CD4-positive, alpha-beta memory T cell (primary cell): ENCODE results near the gene RINT1. TPM values are rescaled to one million over a fixed set of nuclear protein-coding genes. Genes with fewer than 3 reads are reported as not detected.

Source experiments
- CTCF ChIA-PET: fragments of 350-600 bp; sonication (Branson Sonifier 250); formaldehyde crosslinking; loops from one replicate; lab custom pipeline; 2021; ENCODE audit warnings: inconsistent platforms; ENCODE audit not compliant: partially characterized antibody; lab: Charles Lee
- POLR2A ChIA-PET: fragments of 350-600 bp; sonication (Branson Sonifier 250); formaldehyde crosslinking; loops from one replicate; lab custom pipeline; 2021; ENCODE audit not compliant: partially characterized antibody; lab: Charles Lee
- DNase-seq, 5 donors: peaks; one replicate each; pipeline versions ENCODE4 v3.0.0 to v3.0.0-alpha.2; 2020 to 2022; ENCODE audit warnings: mixed read lengths in 1 of 5
- H3K27ac ChIP-seq: one replicate; pipeline ENCODE4 v1.7.0; 2013; ENCODE audit warnings: low read depth, low read length
- H3K27me3 ChIP-seq: 2 replicates; pipeline ENCODE4 v1.7.0; 2013; ENCODE audit warnings: mild to moderate bottlenecking, low read length, moderate library complexity; ENCODE audit not compliant: insufficient read depth
- H3K36me3 ChIP-seq: 2 replicates; pipeline ENCODE4 v1.7.0; 2013; ENCODE audit warnings: mild to moderate bottlenecking, low read length, moderate library complexity; ENCODE audit not compliant: insufficient read depth
- H3K4me1 ChIP-seq: 2 replicates; pipeline ENCODE4 v1.7.0; 2013; ENCODE audit warnings: mild to moderate bottlenecking, low read length, moderate library complexity; ENCODE audit not compliant: insufficient read depth
- H3K4me3 ChIP-seq, 2 donors: one replicate each; pipeline ENCODE4 v1.7.0; 2013; ENCODE audit warnings: low read length in 2 of 2, mild to moderate bottlenecking in 1 of 2
- H3K9me3 ChIP-seq, 2 donors: one replicate each; pipeline ENCODE4 v1.7.0; 2013; ENCODE audit warnings: low read length in 2 of 2, control low read depth in 1 of 2; ENCODE audit not compliant: control insufficient read depth in 1 of 2
- H3K27ac Mint-ChIP-seq, 7 donors: one replicate each; pipeline ENCODE4 v1.8.0; 2020 to 2021; ENCODE audit warnings: mixed read lengths in 7 of 7, mild to moderate bottlenecking in 6 of 7, inconsistent platforms in 3 of 7, moderate library complexity in 3 of 7
- H3K27me3 Mint-ChIP-seq, 2 donors: one replicate each; pipeline ENCODE4 v1.8.0; 2020 to 2021; ENCODE audit warnings: mixed read lengths in 2 of 2
- H3K36me3 Mint-ChIP-seq, 2 donors: one replicate each; pipeline ENCODE4 v1.8.0; 2020 to 2021; ENCODE audit warnings: mixed read lengths in 2 of 2, inconsistent platforms in 1 of 2, mild to moderate bottlenecking in 1 of 2
- H3K4me1 Mint-ChIP-seq, 4 donors: one replicate each; pipeline ENCODE4 v1.8.0; 2020 to 2021; ENCODE audit warnings: mixed read lengths in 4 of 4, mild to moderate bottlenecking in 1 of 4
- H3K4me3 Mint-ChIP-seq, 8 donors: one replicate each; pipeline ENCODE4 v1.8.0; 2020 to 2021; ENCODE audit warnings: mixed read lengths in 8 of 8, mild to moderate bottlenecking in 7 of 8, moderate library complexity in 6 of 8, inconsistent platforms in 3 of 8
- H3K9me3 Mint-ChIP-seq, 8 donors: one replicate each; pipeline ENCODE4 v1.8.0; 2020 to 2021; ENCODE audit warnings: mixed read lengths in 8 of 8, mild to moderate bottlenecking in 5 of 8, inconsistent platforms in 3 of 8, moderate library complexity in 1 of 8
- intact Hi-C: fragments of 100-400 bp; cut with micrococcal nuclease; formaldehyde crosslinking; loops from one replicate; pipeline ENCODE4 v1.15.1; 2023
- polyA plus RNA-seq, 2 donors: library from polyadenylated mRNA; unstranded; fragments of 300-500 nt; fragmentation: Illumina TruSeq; gene quantifications; one replicate each; pipeline ENCODE4 v1.2.3, GENCODE V29; 2021
- total RNA-seq, 2 experiments: library from RNA; stranded (reverse); gene quantifications; one replicate each; pipeline ENCODE4 v1.2.3, GENCODE V29; 2021

Gene RINT1
- total and polyA plus RNA-seq, 4 experiments from 2014 or later: 16.0 to 26.5 (median 20.9) TPM

DNA sequence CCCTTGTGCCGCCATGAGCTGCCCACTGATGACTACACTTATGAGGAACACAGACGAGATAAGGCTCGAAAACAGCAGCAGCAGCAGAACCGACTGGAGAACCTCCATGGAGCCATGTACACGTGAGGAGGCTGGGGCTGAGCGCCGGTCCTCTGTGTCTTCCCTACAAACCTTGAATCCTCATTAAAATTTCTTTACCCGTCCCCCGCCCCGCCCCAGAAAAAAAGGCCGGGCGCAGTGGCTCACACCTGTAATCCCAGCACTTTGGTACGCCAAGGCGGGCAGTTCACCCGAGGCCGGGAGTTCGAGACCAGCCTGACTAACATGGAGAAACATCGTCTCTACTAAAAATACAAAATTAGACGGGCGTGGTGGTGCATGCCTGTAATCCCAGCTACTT is 1.5 kb upstream of the RINT1 start:
- intact Hi-C loops: loop anchor here (5.0 kb wide), 3 partner anchors 143 to 582 kb away; partner anchors contain the start of genes SRPK2 and SYPL1
- peak overlapping the region in 4 of 7 donors; percentile 30 to 62 (median 49) for H3K27ac Mint-ChIP-seq
- POLR2A ChIA-PET: interaction anchor here (1.5 to 2.9 kb wide), 3 partner anchors 8 to 516 kb away, joined by 4 to 38 read pairs (median 26); partner anchors contain the start of genes KMT2E and PUS7

DNA sequence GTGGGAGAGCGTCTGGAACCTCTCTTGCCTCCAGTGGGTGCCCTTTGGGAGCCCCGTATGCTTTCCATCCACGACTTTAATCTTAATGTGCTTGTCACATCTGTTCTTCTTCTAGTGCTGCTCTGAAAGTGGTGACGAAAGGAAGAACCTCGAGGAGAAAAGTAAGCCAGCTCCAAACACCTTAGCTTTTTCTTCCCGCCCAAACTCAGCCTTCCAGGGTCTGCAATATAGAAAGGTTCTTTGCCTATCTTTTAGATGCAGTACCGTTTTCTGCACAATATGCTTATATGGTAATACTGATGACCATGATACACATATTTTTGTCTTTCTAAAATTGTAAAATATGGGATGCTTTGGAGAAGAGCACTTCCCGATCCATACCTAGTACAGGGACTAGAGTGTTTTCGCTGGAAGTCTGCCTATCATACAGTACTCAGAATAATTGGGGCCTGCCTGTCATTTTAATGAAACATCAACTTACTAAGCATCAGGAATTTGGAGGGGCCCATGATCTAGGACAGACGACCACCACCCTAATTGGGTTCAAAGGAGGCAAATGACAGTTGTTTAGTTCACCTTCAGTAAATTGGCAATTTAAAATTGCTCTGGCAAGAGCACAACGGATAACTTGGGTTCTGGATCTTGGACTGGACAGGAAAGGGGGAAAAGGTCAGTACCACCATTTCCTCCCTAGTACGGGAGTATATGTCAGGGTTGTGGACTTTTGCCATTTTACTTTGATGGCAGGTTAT is 884 bp downstream of the RINT1 start:
- peak overlapping the region; percentile 93 to 94 for H3K4me3 ChIP-seq
- H3K4me1 ChIP-seq: peaks cover 23% of the 10 kb centered on the region
- Mint-ChIP-seq H3K27me3 (no peaks in the 10 kb centered on the region), H3K9me3 (no peaks in the 10 kb centered on the region), H3K27ac (peak overlapping the region; percentile 73 to 98 (median 97)), H3K4me1 (peaks cover 16 to 50% (median 30%) of the 10 kb centered on the region in 4 donors), H3K4me3 (peak overlapping the region; percentile 85 to 98 (median 92)), H3K36me3 (peaks cover 0 to 12% of the 10 kb centered on the region in 2 donors)
- ChIA-PET CTCF (interaction anchor here (0.7 to 2.5 kb wide), 6 partner anchors 10 to 1068 kb away, joined by 3 to 22 read pairs (median 4); no protein-coding TSS in a partner anchor), POLR2A (interaction anchor here (1.1 to 2.9 kb wide), 10 partner anchors 11 to 592 kb away, joined by 3 to 38 read pairs (median 6); partner anchors contain the start of genes KMT2E and PUS7)
- no peak for DNase-seq
- H3K27me3 ChIP-seq: no peaks in the 10 kb centered on the region
- intact Hi-C loops: loop anchor here (1.0 to 5.0 kb wide), 5 partner anchors 11 to 579 kb away; partner anchors contain the start of genes PUS7, SRPK2 and SYPL1
- no peaks in the 10 kb centered on the region for H3K9me3 ChIP-seq
- H3K36me3 ChIP-seq: no peaks in the 10 kb centered on the region
- H3K27ac ChIP-seq: peak overlapping the region; percentile 77

More for the DNA sequence above, 1.5 kb upstream of the RINT1 start:
- no peaks in the 10 kb centered on the region for H3K27me3 Mint-ChIP-seq
- CTCF ChIA-PET: interaction anchor here (1.4 to 2.5 kb wide), 3 partner anchors 10 to 19 kb away, joined by 5 to 22 read pairs (median 21); no protein-coding TSS in a partner anchor
- H3K4me1 Mint-ChIP-seq: peaks cover 14 to 46% (median 26%) of the 10 kb centered on the region in 4 donors
- peaks cover 0 to 9% of the 10 kb centered on the region in 2 donors for H3K36me3 Mint-ChIP-seq
- DNase-seq: no peak
- Histone ChIP-seq H3K36me3 (no peaks in the 10 kb centered on the region), H3K27ac (no peak overlapping the region), H3K27me3 (no peaks in the 10 kb centered on the region), H3K9me3 (no peaks in the 10 kb centered on the region), H3K4me1 (peaks cover 23% of the 10 kb centered on the region), H3K4me3 (no peak overlapping the region)
- H3K4me3 Mint-ChIP-seq: peak overlapping the region in 7 of 8 donors; percentile 28 to 73 (median 50)
- H3K9me3 Mint-ChIP-seq: no peaks in the 10 kb centered on the region

GRCh38 chr7:105538339-105538738 is 6.3 kb downstream of the RINT1 start:
- H3K4me1 Mint-ChIP-seq: peaks cover 9 to 26% (median 18%) of the 10 kb centered on the region in 4 donors

DNA sequence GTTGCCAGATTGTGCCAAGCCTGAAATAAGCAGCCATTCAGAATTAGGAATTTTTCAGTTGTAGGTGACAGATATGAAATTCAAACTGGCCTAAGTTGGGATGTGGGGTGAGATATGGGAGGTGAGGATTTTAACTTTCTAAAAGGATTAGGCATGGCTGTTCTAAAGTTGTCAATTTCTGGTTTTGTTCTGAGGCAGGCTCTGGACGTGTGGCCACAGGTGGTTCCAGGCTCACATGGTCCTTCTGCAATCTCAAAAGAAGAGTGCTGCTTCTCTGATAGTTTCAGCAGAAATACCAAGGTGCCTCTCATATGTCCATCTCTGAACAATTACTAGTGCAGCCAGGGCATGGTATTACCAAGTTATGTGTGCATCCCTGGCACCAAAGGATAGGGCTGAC is 27.9 kb downstream of the RINT1 start:
- H3K27ac ChIP-seq: no peak overlapping the region
- ChIA-PET POLR2A (interaction anchor here (0.6 kb wide), 1 partner anchor 29 kb away, joined by 3 read pairs; no protein-coding TSS in a partner anchor), CTCF (interaction anchor here (0.6 kb wide), 1 partner anchor 35 kb away, joined by 3 read pairs; no protein-coding TSS in a partner anchor)
- H3K27me3 ChIP-seq: no peaks in the 10 kb centered on the region
- intact Hi-C loops: no loop called here
- H3K36me3 ChIP-seq: peaks cover 18% of the 10 kb centered on the region
- Mint-ChIP-seq H3K9me3 (no peaks in the 10 kb centered on the region), H3K27ac (no peak overlapping the region), H3K27me3 (no peaks in the 10 kb centered on the region), H3K4me1 (peaks cover 0 to 3% (median 0%) of the 10 kb centered on the region in 4 donors), H3K4me3 (no peak overlapping the region), H3K36me3 (peaks cover 24 to 48% of the 10 kb centered on the region in 2 donors)
- no peak for DNase-seq
- no peaks in the 10 kb centered on the region for H3K9me3 ChIP-seq
- H3K4me3 ChIP-seq: no peak overlapping the region
- no peaks in the 10 kb centered on the region for H3K4me1 ChIP-seq

More at GRCh38 chr7:105538339-105538738, 6.3 kb downstream of the RINT1 start:
- Histone ChIP-seq H3K4me1 (peaks cover 9% of the 10 kb centered on the region), H3K4me3 (no peak overlapping the region), H3K27me3 (no peaks in the 10 kb centered on the region), H3K9me3 (no peaks in the 10 kb centered on the region), H3K27ac (no peak overlapping the region), H3K36me3 (peaks cover 30% of the 10 kb centered on the region)
- Mint-ChIP-seq H3K27ac (peak overlapping the region in 1 of 7 donors; percentile 19), H3K9me3 (no peaks in the 10 kb centered on the region), H3K36me3 (peaks cover 19 to 35% of the 10 kb centered on the region in 2 donors), H3K27me3 (no peaks in the 10 kb centered on the region), H3K4me3 (no peak overlapping the region)
- intact Hi-C loops: no loop called here
- POLR2A ChIA-PET: no interaction called here
- no peak for DNase-seq
- CTCF ChIA-PET: no interaction called here

DNA sequence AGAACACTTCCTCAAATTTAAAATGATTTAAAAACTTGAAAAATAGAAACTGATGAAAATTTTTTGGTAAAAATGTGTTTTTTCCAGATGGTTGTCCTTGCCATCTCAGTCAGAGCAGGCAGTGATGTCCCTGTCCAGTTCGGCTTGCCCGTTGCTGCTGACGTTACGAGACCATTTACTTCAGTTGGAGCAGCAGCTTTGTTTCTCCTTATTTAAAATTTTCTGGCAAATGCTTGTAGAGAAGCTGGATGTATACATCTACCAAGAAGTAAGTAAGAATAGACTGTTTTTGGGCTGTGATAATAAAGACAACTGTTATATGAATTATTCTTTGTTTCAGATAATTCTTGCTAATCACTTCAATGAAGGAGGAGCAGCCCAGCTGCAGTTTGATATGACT is 33.2 kb downstream of the RINT1 start:
- H3K27ac ChIP-seq: no peak overlapping the region
- no peak overlapping the region for H3K4me3 ChIP-seq
- Mint-ChIP-seq H3K27me3 (no peaks in the 10 kb centered on the region), H3K27ac (no peak overlapping the region), H3K4me3 (no peak overlapping the region), H3K36me3 (peaks cover 33 to 51% of the 10 kb centered on the region in 2 donors), H3K9me3 (no peaks in the 10 kb centered on the region), H3K4me1 (peaks cover 0 to 1% (median 0%) of the 10 kb centered on the region in 4 donors)
- H3K36me3 ChIP-seq: peaks cover 29% of the 10 kb centered on the region
- DNase-seq: no peak
- CTCF ChIA-PET: interaction anchor here (1.2 kb wide), 1 partner anchor 683 kb away, joined by 3 read pairs; no protein-coding TSS in a partner anchor
- no peaks in the 10 kb centered on the region for H3K27me3 ChIP-seq
- POLR2A ChIA-PET: no interaction called here
- intact Hi-C loops: no loop called here
- H3K9me3 ChIP-seq: no peaks in the 10 kb centered on the region
- H3K4me1 ChIP-seq: no peaks in the 10 kb centered on the region

DNA sequence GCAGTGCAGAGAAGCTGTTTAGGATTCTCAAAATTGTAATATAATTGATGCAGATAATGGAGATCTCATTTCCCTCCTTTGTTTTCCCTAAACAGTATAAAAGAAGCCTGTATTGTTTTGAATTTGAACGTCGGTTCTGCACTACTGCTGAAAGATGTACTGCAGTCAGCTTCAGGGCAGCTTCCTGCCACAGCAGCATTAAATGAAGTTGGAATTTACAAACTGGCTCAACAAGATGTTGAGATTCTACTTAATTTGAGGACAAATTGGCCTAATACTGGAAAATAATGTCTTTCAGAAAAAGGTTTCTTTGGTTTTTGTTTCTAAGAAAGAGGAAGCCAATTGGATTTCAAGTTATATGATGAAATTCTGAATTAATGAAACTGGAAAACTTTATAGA is 35.0 kb downstream of the RINT1 start:
- Histone ChIP-seq H3K36me3 (peaks cover 29% of the 10 kb centered on the region), H3K27me3 (no peaks in the 10 kb centered on the region), H3K9me3 (no peaks in the 10 kb centered on the region), H3K4me1 (no peaks in the 10 kb centered on the region), H3K27ac (no peak overlapping the region), H3K4me3 (no peak overlapping the region)
- intact Hi-C loops: no loop called here
- Mint-ChIP-seq H3K36me3 (peaks cover 31 to 48% of the 10 kb centered on the region in 2 donors), H3K4me3 (no peak overlapping the region), H3K4me1 (no peaks in the 10 kb centered on the region), H3K27me3 (no peaks in the 10 kb centered on the region), H3K27ac (no peak overlapping the region), H3K9me3 (no peaks in the 10 kb centered on the region)
- POLR2A ChIA-PET: interaction anchor here (0.9 kb wide), 1 partner anchor 34 kb away, joined by 3 read pairs; no protein-coding TSS in a partner anchor
- CTCF ChIA-PET: no interaction called here
- DNase-seq: no peak

GRCh38 chr7:105567821-105568220 is 35.8 kb downstream of the RINT1 start:
- Mint-ChIP-seq H3K4me3 (no peak overlapping the region), H3K9me3 (no peaks in the 10 kb centered on the region), H3K27me3 (no peaks in the 10 kb centered on the region), H3K36me3 (peaks cover 30 to 43% of the 10 kb centered on the region in 2 donors), H3K27ac (peak overlapping the region in 1 of 7 donors; percentile 53), H3K4me1 (no peaks in the 10 kb centered on the region)
- POLR2A ChIA-PET: no interaction called here
- H3K27me3 ChIP-seq: no peaks in the 10 kb centered on the region
- intact Hi-C loops: no loop called here
- H3K4me3 ChIP-seq: no peak overlapping the region
- H3K9me3 ChIP-seq: no peaks in the 10 kb centered on the region
- CTCF ChIA-PET: no interaction called here
- DNase-seq: no peak
- peaks cover 29% of the 10 kb centered on the region for H3K36me3 ChIP-seq
- no peaks in the 10 kb centered on the region for H3K4me1 ChIP-seq
- H3K27ac ChIP-seq: no peak overlapping the region
